IMR-90 (cell line): ENCODE measurements around the gene PDZD2. TPM values are rescaled to one million over a fixed set of nuclear protein-coding genes. Genes with fewer than 3 reads are reported as not detected.
"Not testable (repeated sequence)": the region's sequence is repeated elsewhere in the genome, so short reads cannot be mapped to it uniquely, and the experiment has no call there.

Experiments used
- ATAC-seq: fragments of 200-7000 bp; cut with Tn5 transposase; 2 replicates; pipeline ENCODE4 v1.9.1; 2020; ENCODE audit warnings: low read depth, mild to moderate bottlenecking, moderate library complexity
- BruUV-seq: library from RNA; stranded (reverse); fragments of 400-500 nt; replicated peaks from 2 replicates; lab custom pipeline; 2021; lab: Mats Ljungman, UMichigan
- CTCF ChIA-PET: fragments of 300-600 bp; formaldehyde crosslinking; extraction: SDS; loops from one replicate; lab custom pipeline; 2021; ENCODE audit warnings: antibody characterized with exemption; lab: Yijun Ruan, JAX
- POLR2A ChIA-PET: fragments of 300-600 bp; sonication (Branson Sonifier 250); formaldehyde crosslinking; loops from one replicate; lab custom pipeline; 2022; ENCODE audit warnings: antibody characterized with exemption; ENCODE audit not compliant: unreplicated experiment; lab: Charles Lee
- DNase-seq: peaks from one replicate; pipeline ENCODE4 v3.0.0; 2013
- H2AFZ ChIP-seq: replicated peaks from 2 replicates; pipeline ENCODE3; 2013; ENCODE audit warnings: low read length, mild to moderate bottlenecking; ENCODE audit not compliant: poor library complexity
- H2AK5ac ChIP-seq: 2 replicates; pipeline ENCODE4 v1.6.1; 2013; ENCODE audit warnings: low read depth, low read length, inconsistent platforms
- H2AK9ac ChIP-seq: replicated peaks from 2 replicates; pipeline ENCODE3; 2013; ENCODE audit warnings: mild to moderate bottlenecking, low read depth, low read length, moderate library complexity; ENCODE audit not compliant: poor library complexity
- H2BK120ac ChIP-seq: 2 replicates; pipeline ENCODE4 v1.6.1; 2013; ENCODE audit warnings: low read depth, low read length, inconsistent platforms
- H2BK15ac ChIP-seq: 3 replicates; pipeline ENCODE4 v1.6.1; 2013; ENCODE audit warnings: low read depth, low read length, inconsistent platforms
- H2BK20ac ChIP-seq: 2 replicates; pipeline ENCODE4 v1.6.1; 2013; ENCODE audit warnings: low read depth, mild to moderate bottlenecking, inconsistent platforms, low read length, moderate library complexity
- H2BK5ac ChIP-seq: 2 replicates; pipeline ENCODE4 v1.6.1; 2013; ENCODE audit warnings: mild to moderate bottlenecking, low read depth, low read length, inconsistent platforms; ENCODE audit not compliant: poor library complexity, severe bottlenecking
- H3K14ac ChIP-seq: replicated peaks from 2 replicates; pipeline ENCODE4 v1.6.1; 2013; ENCODE audit warnings: low read depth, low read length, inconsistent platforms
- H3K18ac ChIP-seq: 2 replicates; pipeline ENCODE4 v1.6.1; 2013; ENCODE audit warnings: low read depth, low read length, control low read depth
- H3K23ac ChIP-seq: 2 replicates; pipeline ENCODE4 v1.6.1; 2013; ENCODE audit warnings: low read depth, low read length, inconsistent platforms
- H3K27ac ChIP-seq: 2 replicates; pipeline ENCODE4 v1.5.1; 2013; ENCODE audit warnings: mild to moderate bottlenecking, control low read depth, low read length; ENCODE audit not compliant: insufficient read depth
- H3K27me3 ChIP-seq: 2 replicates; pipeline ENCODE4 v1.6.1; 2013; ENCODE audit warnings: low read length; ENCODE audit not compliant: control insufficient read depth, insufficient read depth
- H3K36me3 ChIP-seq: 2 replicates; pipeline ENCODE4 v1.6.1; 2013; ENCODE audit warnings: low read length, mixed read lengths; ENCODE audit not compliant: control insufficient read depth, insufficient read depth
- H3K4ac ChIP-seq: 2 replicates; pipeline ENCODE4 v1.6.1; 2013; ENCODE audit warnings: low read depth, low read length, inconsistent platforms
- H3K4me1 ChIP-seq: 2 replicates; pipeline ENCODE4 v1.6.1; 2013; ENCODE audit warnings: low read length, mixed read lengths; ENCODE audit not compliant: control insufficient read depth, insufficient read depth
- H3K4me2 ChIP-seq: 2 replicates; pipeline ENCODE4 v1.6.1; 2013; ENCODE audit warnings: low read depth, mild to moderate bottlenecking, control low read depth, low read length, moderate library complexity
- H3K4me3 ChIP-seq: 2 replicates; pipeline ENCODE4 v1.5.1; 2013; ENCODE audit warnings: low read depth, mild to moderate bottlenecking, control low read depth, low read length, moderate library complexity; ENCODE audit not compliant: insufficient read depth
- H3K56ac ChIP-seq: 2 replicates; pipeline ENCODE4 v1.6.1; 2013; ENCODE audit warnings: low read length, inconsistent platforms; ENCODE audit not compliant: insufficient read depth; ENCODE audit errors: extremely low read depth
- H3K79me1 ChIP-seq, 2 experiments: 2 replicates each; pipeline ENCODE4 v1.6.1; 2013; ENCODE audit warnings: low read length in 2 of 2, inconsistent platforms in 1 of 2, low read depth in 1 of 2
- H3K9ac ChIP-seq: 2 replicates; pipeline ENCODE4 v1.6.1; 2013; ENCODE audit warnings: low read depth, low read length, control low read depth
- H3K9me1 ChIP-seq: 2 replicates; pipeline ENCODE4 v1.6.1; 2013; ENCODE audit warnings: low read length, inconsistent platforms; ENCODE audit not compliant: insufficient read depth
- H3K9me3 ChIP-seq: 2 replicates; pipeline ENCODE4 v1.6.1; 2013; ENCODE audit warnings: low read length; ENCODE audit not compliant: control insufficient read depth, insufficient read depth
- H4K20me1 ChIP-seq: 2 replicates; pipeline ENCODE4 v1.6.1; 2013; ENCODE audit warnings: low read length, inconsistent platforms; ENCODE audit not compliant: insufficient read depth
- H4K5ac ChIP-seq: 2 replicates; pipeline ENCODE4 v1.6.1; 2013; ENCODE audit warnings: mild to moderate bottlenecking, low read depth, low read length, control low read depth
- H4K8ac ChIP-seq, 2 experiments: 2 replicates each; pipeline ENCODE4 v1.6.1; 2013; ENCODE audit warnings: low read depth in 2 of 2, low read length in 2 of 2, control low read depth in 1 of 2, inconsistent platforms in 1 of 2
- H4K91ac ChIP-seq: 2 replicates; pipeline ENCODE4 v1.6.1; 2013; ENCODE audit warnings: low read depth, low read length, inconsistent platforms; ENCODE audit not compliant: insufficient read depth
- whole genome bisulfite sequencing, 2 experiments: methylation state at CpG; one replicate each; pipeline versions ENCODE4 v1.1.5 to v1.1.7; 2013; ENCODE audit warnings: missing lambda C conversion rate in 2 of 2; ENCODE audit not compliant: insufficient read length in 1 of 2; ENCODE audit errors: extremely low coverage in 2 of 2; 5-methylcytosine and 5-hydroxymethylcytosine counted together
- dilution Hi-C: fragments of 300-500 bp; cut with HindIII; formaldehyde crosslinking; loops from one replicate; pipeline ENCODE4 v1.14.3; 2018; ENCODE audit warnings: low sequenced_read_pairs; ENCODE audit not compliant: unreplicated experiment
- in situ Hi-C: fragments of 300-500 bp; cut with MboI; formaldehyde crosslinking; loops from 3 replicates; pipeline ENCODE4 v1.14.3; 2019; ENCODE audit warnings: low sequenced_read_pairs, inconsistent platforms, mixed read lengths
- intact Hi-C: fragments of 100-400 bp; cut with micrococcal nuclease; formaldehyde crosslinking; loops from 2 replicates; pipeline ENCODE4 v1.10.0; 2022
- polyA plus RNA-seq, 3 experiments: library from polyadenylated mRNA; depleted of rRNA; stranded (reverse); fragments of >200 nt; gene quantifications; 2 replicates each; pipeline ENCODE4 v1.2.3, GENCODE V29; 2012; ENCODE audit warnings: low replicate concordance in 1 of 3
- total RNA-seq: library from RNA; depleted of rRNA; stranded (reverse); fragments of >200 nt; gene quantifications from 2 replicates; pipeline ENCODE4 v1.2.3, GENCODE V29; 2012

The PDZD2 gene
- total and polyA plus RNA-seq, 2 of the 4 experiments (the other 2 are of a cell fraction) = under 0.01 to 0.02 TPM

DNA sequence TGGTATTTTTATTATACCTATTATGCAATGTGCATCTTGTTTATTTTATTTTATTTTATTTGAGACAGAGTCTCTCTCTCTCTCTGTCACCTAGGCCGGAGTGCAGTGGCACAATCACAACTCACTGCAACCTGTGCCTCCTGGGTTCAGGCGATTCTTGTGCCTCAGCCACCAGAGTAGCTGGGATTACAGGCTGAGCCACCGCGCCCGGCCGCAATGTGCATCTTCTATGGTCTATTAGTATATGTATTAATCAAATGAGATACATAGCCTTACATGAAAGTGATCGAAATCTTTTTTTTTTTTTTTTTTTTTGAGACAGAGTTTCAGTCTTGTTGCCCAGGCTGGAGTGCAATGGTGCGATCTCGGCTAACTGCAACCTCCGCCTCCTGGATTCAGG is 89.9 kb downstream of the PDZD2 start:
- H3K9me3 ChIP-seq, H3K56ac ChIP-seq, H4K5ac ChIP-seq, H2BK15ac ChIP-seq, H3K4me2 ChIP-seq, H2AFZ ChIP-seq, POLR2A ChIA-PET, H3K27ac ChIP-seq, H3K36me3 ChIP-seq, H3K14ac ChIP-seq, H3K9me1 ChIP-seq, intact Hi-C loops, H3K4me3 ChIP-seq, H3K4ac ChIP-seq, H2AK5ac ChIP-seq, H2AK9ac ChIP-seq, H3K23ac ChIP-seq, H3K4me1 ChIP-seq, H3K9ac ChIP-seq, ATAC-seq, H2BK20ac ChIP-seq, H4K91ac ChIP-seq, H4K20me1 ChIP-seq, H3K79me1 ChIP-seq, BruUV-seq, H2BK120ac ChIP-seq, H4K8ac ChIP-seq, CTCF ChIA-PET, H2BK5ac ChIP-seq, in situ Hi-C loops, H3K18ac ChIP-seq, H3K27me3 ChIP-seq, DNase-seq, dilution Hi-C loops: not testable (repeated sequence)
- no CpG with 5 or more reads among the region's 10 CpGs for WGBS, 2 experiments
